ENCODE data around the gene PTPRE.

PTPRE gene

GRCh38 chr10:127942811-127943210 lies 35.9 kb downstream of the PTPRE start:
- no peak for TF ChIP-seq CTCF (IDR thresholded peaks at IDR 0.05; ENCODE audit: low read depth, low read length)
- no peak for DNase-seq
- H3K36me3 ChIP-seq: no peaks in the 10 kb centered on the region
- H3K27ac ChIP-seq: no peak overlapping the region
- H3K27me3 ChIP-seq (ENCODE audit: insufficient read depth, low read depth, severe bottlenecking): no peaks in the 10 kb centered on the region
- no peaks in the 10 kb centered on the region for H3K9me3 ChIP-seq (ENCODE audit: severe bottlenecking)
- H3K4me3 ChIP-seq (ENCODE audit: low read depth, low read length): no peak overlapping the region

GRCh38 chr10:127943336-127943910 lies 36.5 kb downstream of the PTPRE start:
- no peak for TF ChIP-seq CTCF (IDR thresholded peaks at IDR 0.05; ENCODE audit: low read depth, low read length)
- Histone ChIP-seq H3K9me3 (ENCODE audit: severe bottlenecking) (no peaks in the 10 kb centered on the region), H3K27me3 (ENCODE audit: insufficient read depth, low read depth, severe bottlenecking) (no peaks in the 10 kb centered on the region), H3K27ac (no peak overlapping the region), H3K4me3 (ENCODE audit: low read depth, low read length) (no peak overlapping the region), H3K36me3 (no peaks in the 10 kb centered on the region)
- DNase-seq: no peak

- Histone ChIP-seq H3K27me3 (ENCODE audit: insufficient read depth, low read depth, severe bottlenecking) (no peaks in the 10 kb centered on the region), H3K36me3 (no peaks in the 10 kb centered on the region), H3K9me3 (ENCODE audit: severe bottlenecking) (no peaks in the 10 kb centered on the region), H3K4me3 (ENCODE audit: low read depth, low read length) (no peak overlapping the region), H3K27ac (no peak overlapping the region)
- no peak for TF ChIP-seq CTCF (IDR thresholded peaks at IDR 0.05; ENCODE audit: low read depth, low read length)
- DNase-seq: no peak
These were observed 37.4 kb downstream of the PTPRE start for GRCh38 chr10:127944256-127944655.

GRCh38 chr10:127945341-127945758 lies 38.4 kb downstream of the PTPRE start:
- Histone ChIP-seq H3K36me3 (no peaks in the 10 kb centered on the region), H3K9me3 (ENCODE audit: severe bottlenecking) (no peaks in the 10 kb centered on the region), H3K27me3 (ENCODE audit: insufficient read depth, low read depth, severe bottlenecking) (no peaks in the 10 kb centered on the region), H3K27ac (no peak overlapping the region), H3K4me3 (ENCODE audit: low read depth, low read length) (no peak overlapping the region)
- no peak for TF ChIP-seq CTCF (IDR thresholded peaks at IDR 0.05; ENCODE audit: low read depth, low read length)
- no peak for DNase-seq

- no peak for DNase-seq
- no peaks in the 10 kb centered on the region for H3K9me3 ChIP-seq (ENCODE audit: severe bottlenecking)
- H3K36me3 ChIP-seq: no peaks in the 10 kb centered on the region
- H3K4me3 ChIP-seq (ENCODE audit: low read depth, low read length): no peak overlapping the region
- no peak overlapping the region for H3K27ac ChIP-seq
- H3K27me3 ChIP-seq (ENCODE audit: insufficient read depth, low read depth, severe bottlenecking): no peaks in the 10 kb centered on the region
- no peak for TF ChIP-seq CTCF (IDR thresholded peaks at IDR 0.05; ENCODE audit: low read depth, low read length)
These were observed 39.2 kb downstream of the PTPRE start for GRCh38 chr10:127945948-127946711.
